Measurements from ENCODE around the gene TRIML1.

Gene TRIML1

DNA sequence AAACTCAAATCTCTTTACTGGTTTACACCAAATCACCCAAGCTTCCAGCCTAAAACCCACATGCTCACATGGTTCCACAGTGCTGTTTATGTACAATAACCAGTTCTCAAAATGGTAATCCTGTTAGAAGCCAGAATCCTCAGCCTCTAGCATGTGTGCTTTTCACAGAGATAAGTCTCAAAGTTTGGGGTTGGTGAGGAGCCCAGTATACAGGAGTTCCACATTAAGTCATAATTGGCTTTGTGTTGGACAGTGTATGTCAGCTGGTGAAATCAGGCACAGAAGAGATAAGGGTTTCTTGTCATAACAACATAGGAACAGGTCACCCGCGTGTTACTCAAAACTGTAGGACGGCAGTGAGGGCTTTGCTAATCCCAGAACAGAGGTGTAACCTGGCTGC, at the start of gene TRIML1:
Gene TRIML1, plus strand, starts transcription at position 301 of the 400 bp plus-strand sequence. CDS start 118 bp downstream, outside the sequence.
- DNase-seq (ENCODE audit: low spot score) = no peak

DNA sequence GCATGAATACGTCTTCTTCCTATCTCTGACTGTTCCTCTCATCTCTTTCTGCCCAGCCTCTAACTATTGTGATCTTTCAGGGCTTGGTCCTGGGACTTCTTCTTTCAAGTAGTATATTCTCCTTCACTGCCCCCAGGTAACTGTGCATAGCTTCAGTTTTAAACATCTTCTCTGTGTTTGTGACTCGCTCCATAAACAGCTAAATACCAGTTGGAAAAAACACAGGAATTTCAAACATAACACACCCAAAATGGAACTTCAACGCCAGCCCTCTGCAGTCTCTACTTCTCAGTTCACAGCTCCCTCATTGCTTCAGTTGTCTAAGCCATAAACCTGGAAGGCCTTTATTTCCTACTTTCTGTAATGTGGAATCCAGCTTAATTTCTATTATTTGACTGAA, 46.4 kb upstream of the TRIML1 start:
- DNase-seq (ENCODE audit: low spot score) = no peak

DNA sequence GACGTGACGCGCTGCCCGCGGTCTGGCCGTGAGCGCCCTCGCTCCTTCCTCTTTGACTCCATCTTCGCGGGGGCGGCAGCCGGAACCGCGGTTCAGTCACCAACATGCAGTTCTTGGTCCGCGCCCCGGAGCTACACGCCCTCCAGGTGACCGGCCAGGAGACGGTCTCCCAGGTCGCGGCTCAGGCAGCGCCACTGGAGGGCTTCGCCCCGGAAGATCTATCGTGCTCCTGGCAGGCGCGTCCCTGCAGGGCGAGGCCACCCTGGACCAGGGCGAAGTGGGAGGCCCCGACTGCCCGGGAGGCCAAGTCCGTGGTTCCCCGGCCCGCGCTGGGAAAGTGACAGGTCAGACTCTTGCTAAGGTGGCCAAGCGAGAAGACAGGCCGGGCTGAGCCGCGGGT, 32.8 kb upstream of the TRIML1 start:
- DNase-seq (ENCODE audit: low spot score) = no peak

DNA sequence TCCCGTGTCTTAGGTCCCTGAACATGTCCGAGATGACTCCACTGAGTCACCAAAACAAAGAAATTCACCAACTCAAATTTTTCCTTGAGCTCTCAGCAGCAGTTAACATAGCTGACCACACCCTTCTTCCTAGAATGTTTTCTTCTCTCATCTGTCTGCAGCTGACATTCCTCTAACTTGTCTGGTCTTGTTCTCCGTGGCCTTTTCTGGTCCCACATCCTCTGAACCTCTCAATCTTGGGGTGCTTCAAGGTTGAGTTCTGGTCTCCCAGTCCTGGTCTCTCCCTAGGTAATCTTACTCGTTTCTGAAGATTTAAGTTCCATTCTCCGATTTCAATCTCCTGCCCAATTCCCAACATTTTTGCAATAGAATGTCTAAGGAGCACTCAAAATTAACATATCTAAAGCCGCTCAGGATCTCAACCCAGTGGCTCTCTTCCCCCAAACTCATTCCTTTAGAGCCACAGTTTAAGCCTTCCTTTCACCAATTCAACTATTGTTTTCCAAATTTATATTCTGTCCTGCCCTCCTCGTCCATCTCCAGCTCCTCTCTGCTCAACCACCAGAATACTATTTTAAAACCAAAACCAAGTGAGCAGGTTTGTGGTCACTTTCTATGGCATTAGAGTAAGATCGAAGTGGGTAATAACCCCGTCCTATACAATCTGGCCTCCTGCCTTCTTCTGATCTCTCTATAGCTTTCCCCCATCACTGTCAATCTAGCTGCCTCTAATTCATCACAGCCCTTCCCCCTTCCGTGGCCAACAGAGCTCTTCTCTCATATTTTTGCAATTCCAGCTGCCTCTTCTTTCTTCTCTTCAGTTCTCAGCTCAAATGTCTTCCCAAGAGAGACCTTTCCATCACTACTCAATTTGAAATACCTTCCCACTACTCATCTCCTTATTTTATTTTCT, 31.1 kb upstream of the TRIML1 start:
- DNase-seq (ENCODE audit: low spot score) = no peak

- no peak for DNase-seq (ENCODE audit: low spot score)
Observed at GRCh38 chr4:188109157-188109755, 30.0 kb upstream of the TRIML1 start, which contains the start of gene TRIML2. TRIML2 (minus strand) TSS chr4:188109603; CDS start chr4:188105368, 4,235 bp downstream.

DNA sequence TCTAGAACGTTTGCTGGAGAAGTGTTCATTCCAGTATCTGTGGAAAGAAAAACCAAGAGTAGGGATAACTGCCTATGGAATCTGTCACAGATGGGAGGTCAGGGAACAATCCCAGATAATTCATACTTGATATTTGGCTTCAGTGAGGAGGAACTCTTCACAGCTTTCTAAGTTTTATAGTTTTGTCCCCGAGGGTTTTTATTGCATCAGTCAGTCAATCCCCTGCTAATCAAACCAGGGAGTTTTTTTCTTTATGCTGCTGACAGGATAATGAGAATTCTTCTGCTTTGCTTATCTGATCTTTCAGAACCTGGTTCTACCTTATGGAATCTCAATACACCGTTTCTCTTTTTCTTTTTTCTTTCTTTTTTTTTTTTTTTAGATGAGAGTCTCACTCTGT, 29.2 kb upstream of the TRIML1 start:
- no peak for DNase-seq (ENCODE audit: low spot score)

DNA sequence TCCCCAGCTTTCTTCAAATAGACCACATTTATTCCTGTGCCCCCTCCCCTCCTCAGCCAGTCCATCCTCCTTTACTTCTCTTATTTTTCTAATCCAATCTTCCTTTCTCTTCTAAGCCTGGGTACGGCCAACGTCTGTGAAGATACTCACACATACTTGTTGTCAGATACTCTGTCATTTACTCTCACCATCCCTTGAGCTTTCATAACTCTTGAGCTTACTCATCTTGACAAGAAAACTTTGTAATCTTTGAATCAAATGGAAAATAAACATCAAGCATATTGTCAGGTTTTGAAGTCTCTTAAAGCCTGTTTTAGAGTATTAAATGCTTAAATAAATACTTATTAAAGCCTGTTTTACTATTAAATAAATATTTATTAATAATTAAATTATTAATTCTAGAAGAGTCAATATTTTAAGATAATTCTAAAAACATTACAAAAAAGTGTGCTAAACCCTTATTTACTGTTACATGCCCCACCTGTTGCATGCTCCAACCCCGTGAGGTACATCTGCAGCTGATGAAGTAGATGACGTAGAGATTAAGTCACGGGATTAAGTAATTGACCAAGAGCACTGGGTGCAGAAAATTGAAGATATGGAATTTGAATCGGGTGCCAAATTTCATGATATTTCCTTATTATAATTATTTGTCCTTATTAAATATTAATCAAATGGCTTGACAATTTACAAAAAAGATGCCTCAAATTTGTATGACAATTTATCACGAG, 28.3 kb upstream of the TRIML1 start:
- no peak for DNase-seq (ENCODE audit: low spot score)

GRCh38 chr4:188111955-188112354, 27.3 kb upstream of the TRIML1 start:
- no peak for DNase-seq (ENCODE audit: low spot score)

DNA sequence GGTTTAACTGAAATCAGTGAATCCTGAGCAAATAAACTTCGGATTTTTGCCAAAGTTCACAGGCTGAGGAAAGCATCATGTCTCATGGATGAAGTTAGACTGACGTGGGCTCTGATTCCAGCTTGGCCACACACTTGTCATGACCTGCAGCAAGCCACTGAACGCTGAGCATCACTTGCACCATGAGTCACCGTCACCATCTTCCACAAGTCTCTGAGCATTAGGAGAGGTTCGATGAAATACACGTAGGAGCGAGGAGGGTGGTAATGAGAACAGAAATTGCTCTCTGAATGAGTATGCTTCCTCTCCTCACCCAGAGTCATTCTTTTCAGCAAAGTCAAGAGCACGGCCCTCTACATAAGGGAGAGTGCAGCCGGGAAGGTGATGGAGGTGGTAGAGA, 26.1 kb upstream of the TRIML1 start:
- DNase-seq (ENCODE audit: low spot score) = no peak

DNA sequence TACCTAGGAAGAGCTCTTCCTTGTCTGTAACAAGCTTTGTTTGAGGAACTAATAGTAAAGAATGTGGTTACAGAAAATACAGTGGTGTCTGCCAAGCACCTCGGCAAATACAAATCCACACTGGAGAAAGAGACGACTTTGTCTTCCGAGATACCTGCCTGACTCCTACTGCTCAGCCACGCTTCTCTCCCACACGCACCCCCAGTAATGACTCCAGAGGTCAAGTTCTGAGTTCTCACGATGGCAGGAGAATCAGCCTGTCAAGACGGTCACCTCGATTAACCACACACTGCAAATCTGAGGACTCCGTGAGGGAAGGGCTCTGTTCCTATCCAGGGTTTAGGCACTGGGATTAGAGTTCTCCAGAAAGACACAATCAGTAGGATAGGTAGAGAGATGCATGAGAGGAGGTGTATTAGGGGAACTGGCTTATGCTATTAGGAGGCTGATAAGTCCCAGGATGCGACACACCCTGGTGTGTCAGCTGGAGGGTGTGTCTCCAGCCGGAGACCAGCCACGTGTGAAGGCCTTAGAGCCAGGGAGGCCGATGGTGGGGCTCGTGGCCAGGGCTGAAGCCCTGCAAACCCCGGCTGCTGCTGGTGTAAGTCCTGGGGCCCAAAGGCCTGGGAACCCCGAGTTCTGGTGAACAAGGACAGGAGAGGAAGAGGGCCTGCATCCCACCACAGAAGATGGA, 21.5 kb upstream of the TRIML1 start:
- DNase-seq (ENCODE audit: low spot score) = no peak

GRCh38 chr4:188121530-188121929, 17.7 kb upstream of the TRIML1 start:
- DNase-seq (ENCODE audit: low spot score) = no peak

GRCh38 chr4:188127214-188127874, 11.9 kb upstream of the TRIML1 start:
- DNase-seq (ENCODE audit: low spot score) = no peak

GRCh38 chr4:188130355-188130754, 8.9 kb upstream of the TRIML1 start:
- no peak for DNase-seq (ENCODE audit: low spot score)

GRCh38 chr4:188132232-188132631, 7.0 kb upstream of the TRIML1 start:
- DNase-seq (ENCODE audit: low spot score) = no peak

DNA sequence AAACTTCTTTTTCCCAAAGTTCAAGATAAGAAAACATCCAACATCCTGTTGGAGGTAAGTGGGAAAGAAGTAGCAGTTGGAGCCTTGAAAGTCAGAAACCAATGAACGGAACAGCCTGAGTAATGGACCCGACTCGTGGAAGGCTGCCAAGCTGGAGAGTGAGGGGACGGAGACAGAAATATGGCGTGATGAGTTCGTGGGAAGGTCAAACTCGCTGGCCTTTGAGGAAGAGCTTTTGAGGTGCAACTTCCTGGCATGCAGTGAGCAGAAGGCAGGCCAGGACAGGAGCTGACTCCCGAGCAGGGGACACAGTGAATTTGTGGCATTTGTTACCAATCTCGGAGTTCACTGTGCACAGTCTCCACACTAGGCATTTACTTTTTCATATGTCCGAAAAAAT, 1.0 kb upstream of the TRIML1 start:
- no peak for DNase-seq (ENCODE audit: low spot score)

- DNase-seq (ENCODE audit: low spot score) = no peak
Observed at GRCh38 chr4:188139671-188140070, 430 bp downstream of the TRIML1 start.

DNA sequence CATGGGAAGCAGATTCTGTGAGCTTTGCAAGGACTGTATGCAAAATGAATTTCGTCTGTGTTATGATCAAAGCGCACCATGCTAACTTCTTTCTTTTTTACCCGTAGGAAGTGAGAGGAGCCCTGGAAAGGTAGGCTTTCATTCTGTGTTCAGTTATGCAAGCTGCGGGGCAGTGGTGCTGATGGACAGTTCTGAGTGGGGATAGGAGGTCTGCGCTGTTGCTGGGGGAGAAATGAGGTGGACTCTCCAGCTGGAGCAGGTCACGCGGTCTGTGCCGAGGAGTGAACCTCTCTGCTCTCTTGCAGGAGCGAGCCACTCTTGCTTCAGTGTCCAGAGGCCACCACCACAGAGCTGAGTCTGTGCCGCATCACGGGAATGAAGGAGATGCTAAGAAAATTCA, 4.5 kb downstream of the TRIML1 start:
- no peak for DNase-seq (ENCODE audit: low spot score)

- no peak for DNase-seq (ENCODE audit: low spot score)
Observed at GRCh38 chr4:188145601-188146000, 6.4 kb downstream of the TRIML1 start.

DNA sequence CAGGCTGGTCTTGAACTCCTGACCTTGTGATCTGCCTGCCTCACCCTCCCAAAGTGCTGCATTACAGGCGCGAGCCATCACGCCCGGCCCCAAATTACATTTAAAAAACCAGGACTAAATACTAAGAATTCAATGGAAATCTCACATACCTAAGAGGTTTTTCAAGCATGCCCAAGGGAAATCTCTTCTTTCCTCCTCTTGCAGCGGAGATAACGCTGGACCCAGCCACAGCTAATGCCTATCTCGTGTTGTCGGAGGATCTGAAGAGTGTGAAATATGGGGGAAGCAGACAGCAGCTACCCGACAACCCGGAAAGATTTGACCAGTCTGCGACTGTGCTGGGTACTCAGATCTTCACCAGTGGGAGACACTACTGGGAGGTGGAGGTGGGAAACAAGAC, 7.4 kb downstream of the TRIML1 start:
- DNase-seq (ENCODE audit: low spot score) = no peak

- DNase-seq (ENCODE audit: low spot score) = no peak
Observed at GRCh38 chr4:188147176-188147575, 7.9 kb downstream of the TRIML1 start.

- DNase-seq (ENCODE audit: low spot score) = no peak
Observed at GRCh38 chr4:188147776-188148175, 8.5 kb downstream of the TRIML1 start.
